SH-SY5Y (cell line): ENCODE measurements around the gene RNF113A.

Experiments used
- GATA2 ChIP-seq: IDR thresholded peaks from 2 replicates; pipeline ENCODE4 v1.6.1; 2011; ENCODE audit warnings: mild to moderate bottlenecking, low read depth, low read length
- GATA3 ChIP-seq: IDR thresholded peaks from 2 replicates; pipeline ENCODE4 v1.6.1; 2011; ENCODE audit warnings: low read depth, mild to moderate bottlenecking, low read length, moderate library complexity

RNF113A gene

GRCh38 chrX:119871599-119872395, at the start of gene RNF113A, which contains the start of gene NDUFA1:
Gene RNF113A (minus strand): TSS chrX:119871733. CDS start chrX:119871613, 120 bp downstream.
Gene NDUFA1 (plus strand): TSS chrX:119871832. CDS start chrX:119871912, 80 bp downstream.
- TF ChIP-seq GATA2 (no peak), GATA3 (no peak)

DNA sequence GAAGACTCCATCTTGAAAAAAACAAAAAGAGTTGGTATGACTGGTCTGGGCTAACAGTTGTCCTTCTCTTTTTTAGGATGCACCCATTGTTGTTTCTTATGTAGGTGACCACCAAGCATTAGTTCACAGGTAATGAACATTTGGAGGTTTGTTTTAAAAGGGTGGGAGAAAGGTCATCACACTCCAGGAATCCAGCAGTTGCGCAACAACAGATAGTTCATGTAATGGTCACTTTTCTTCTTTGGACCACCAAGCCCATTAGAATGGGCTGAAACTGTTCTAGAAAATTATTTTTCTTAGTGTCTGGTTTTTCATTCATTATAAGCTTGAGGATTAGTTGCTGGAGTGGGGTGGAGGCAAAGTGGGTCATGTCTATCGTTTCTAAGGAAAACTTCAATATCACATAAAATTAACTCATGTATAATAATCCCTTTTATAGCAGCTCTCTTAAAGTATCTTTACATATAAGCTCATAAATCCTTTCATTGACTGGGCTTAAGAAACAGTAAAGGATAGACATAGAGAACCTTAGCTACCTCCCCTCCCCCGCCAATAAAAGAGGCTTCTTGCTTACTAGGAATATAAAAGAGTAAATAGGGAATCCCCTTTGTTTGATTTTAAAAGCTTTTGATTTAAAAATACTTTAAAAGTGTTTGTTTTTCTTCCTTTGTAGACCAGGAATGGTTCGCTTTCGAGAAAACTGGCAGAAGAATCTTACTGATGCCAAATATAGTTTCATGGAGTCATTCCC, 48.5 kb upstream of the RNF113A start:
- no peak for TF ChIP-seq GATA2
- no peak for TF ChIP-seq GATA3

DNA sequence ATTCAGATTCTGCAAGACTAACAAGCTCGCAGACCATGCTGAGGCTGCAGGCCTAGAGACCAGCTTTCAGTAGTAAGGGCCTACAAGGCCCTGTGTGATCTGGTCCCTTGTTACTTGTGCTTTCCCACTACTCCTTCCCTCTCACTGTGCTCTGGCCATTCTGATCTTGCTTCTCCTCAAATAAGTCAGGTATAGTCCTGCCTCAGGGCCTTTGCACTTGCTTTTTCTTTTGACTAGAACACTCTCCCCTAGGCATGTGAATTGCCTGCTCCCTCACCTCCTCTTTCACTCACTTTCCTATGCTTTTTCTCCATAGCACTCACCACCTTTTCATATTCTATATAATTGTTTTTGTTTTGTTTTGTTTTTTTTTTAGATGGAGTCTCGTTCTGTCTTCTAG, 46.3 kb upstream of the RNF113A start:
- TF ChIP-seq GATA3 (no peak), GATA2 (no peak)

DNA sequence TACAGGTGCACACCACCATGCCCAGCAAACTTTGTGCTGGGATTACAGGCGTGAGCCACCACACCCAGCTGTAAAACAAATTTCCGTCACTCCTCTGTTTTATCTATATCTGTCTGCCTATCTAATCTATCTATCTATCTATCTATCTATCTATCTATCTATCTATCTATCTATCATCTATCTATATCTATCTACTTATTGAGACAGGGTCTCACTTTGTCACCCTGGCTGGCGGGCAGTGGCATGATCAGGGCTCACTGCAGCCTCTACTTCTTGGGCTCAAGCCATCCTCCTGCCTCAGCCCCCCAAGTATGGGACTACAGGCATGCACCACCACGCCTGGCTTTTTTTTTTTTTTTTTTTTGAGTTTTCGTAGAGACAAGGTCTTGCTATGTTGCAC, 44.8 kb upstream of the RNF113A start:
- no peak for TF ChIP-seq GATA2
- no peak for TF ChIP-seq GATA3

DNA sequence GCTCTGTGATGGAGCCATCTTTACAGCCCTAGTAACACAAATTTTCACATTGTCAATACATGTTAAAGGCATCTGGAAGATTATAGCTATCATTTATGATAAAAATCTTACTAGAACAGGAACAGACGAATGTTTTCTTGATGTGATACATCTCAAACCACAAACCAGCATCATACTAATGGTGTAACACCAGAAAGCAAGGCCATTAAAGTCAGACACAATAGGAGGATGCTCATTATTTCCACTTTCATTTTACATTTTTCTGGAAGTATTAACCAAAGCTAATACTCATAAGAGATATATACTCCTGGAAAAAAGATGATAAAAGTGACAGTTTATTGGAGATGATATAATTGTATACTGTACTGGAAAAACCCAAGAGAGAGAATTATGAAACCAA, 29.4 kb upstream of the RNF113A start:
- TF ChIP-seq GATA2 (no peak), GATA3 (no peak)

DNA sequence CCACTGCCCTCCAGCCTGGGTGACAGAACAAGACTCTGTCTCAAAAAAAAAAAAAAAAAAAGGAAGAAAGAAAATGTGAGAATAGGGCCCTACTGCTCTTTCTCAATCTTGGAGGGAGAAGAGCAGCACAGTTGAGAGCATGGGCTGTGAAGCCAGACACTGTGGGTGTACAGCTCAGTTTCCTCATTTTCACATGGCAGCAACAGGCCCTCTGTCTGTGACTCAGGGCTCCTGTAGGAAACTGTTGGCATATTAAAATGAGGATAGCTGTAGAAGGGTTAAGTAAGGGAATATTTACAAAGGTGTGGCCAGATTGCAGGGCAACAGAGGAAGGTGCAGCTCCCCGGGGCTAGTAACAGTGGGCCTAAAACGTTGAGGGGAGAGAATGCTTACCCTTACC, 27.6 kb upstream of the RNF113A start:
- no peak for TF ChIP-seq GATA2

GRCh38 chrX:119895843-119896326, 24.4 kb upstream of the RNF113A start, which contains the start of gene AKAP14:
Gene AKAP14 (plus strand): TSS chrX:119895893. CDS start chrX:119903224, 7,331 bp downstream.
- TF ChIP-seq GATA3 (no peak), GATA2 (no peak)

DNA sequence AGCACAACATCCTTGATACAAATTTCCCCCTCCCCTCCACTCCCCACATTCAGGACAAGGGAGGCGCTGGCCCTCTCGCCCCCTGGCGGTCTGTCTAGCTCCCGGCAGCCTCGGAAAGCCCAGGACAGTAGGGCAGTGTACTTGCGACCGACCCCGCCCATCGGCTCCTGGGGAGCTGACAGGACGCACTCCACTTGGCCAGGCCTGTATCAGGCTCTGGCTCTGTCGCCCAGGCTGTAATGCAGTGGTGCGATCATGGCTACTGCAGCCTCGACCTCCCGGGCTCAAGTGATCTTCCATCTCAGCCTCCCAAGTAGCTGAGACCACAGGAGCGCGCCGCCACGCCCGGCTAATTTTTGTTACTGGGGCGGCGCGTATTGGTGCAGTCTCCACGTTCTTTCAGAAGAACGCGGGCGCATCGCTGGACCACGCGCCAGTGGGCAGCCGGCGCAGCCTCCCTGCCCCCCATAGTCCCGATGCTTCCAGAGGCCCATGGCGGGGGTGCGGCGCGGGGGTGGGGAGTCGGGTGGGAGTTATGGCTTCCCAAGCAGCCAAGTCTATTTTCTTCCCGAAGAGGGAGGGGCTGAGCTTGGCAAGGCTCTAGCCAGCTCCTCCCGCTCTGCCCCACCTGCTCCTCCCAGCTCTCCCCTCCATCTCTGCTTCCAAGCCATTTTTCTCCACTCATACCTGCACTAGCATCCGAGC, 16.3 kb upstream of the RNF113A start:
- TF ChIP-seq GATA3 (no peak), GATA2 (no peak)

DNA sequence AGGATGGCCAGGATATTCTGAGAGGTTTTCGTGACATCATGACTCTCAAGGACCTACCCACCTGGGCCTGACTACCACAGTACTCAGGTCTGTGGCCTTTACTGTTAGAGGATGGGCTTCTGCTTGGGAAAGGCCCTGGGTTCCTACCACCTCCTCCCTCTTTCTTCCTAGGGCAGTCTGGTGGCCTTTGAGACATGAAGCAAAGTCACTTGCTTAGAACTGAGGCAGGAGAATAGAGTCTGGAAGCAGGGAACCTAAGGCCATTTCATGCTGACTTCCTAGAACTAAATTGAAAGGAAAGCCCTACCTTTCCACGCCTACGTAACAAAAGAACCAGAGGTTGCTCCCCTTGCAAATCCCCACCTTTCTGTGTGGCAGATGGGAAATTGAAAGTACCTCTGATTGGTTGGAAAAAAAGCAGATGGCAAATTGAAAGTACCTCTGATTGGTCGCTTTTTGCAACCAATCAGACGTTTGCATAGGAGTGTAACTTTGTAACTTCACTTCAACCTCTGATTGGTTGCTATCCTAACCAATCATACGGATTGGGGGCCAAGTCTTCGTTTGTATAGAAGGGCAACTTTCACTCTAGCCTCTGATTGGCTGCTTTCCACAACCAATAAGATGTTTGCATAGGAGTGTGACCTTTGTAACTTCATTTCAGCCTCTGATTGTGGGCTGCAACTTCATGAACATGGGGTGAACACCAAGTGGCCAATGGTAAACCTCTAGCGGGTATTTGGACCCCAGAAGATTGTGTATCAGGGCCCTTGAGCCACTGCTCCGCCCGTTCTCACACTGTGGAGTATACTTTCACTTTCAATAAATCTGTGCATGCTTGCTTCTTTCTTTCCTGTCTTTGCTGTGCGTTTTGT, 14.3 kb upstream of the RNF113A start:
- no peak for TF ChIP-seq GATA3
- no peak for TF ChIP-seq GATA2

- TF ChIP-seq GATA3 = no peak
- no peak for TF ChIP-seq GATA2
Measured at GRCh38 chrX:119880552-119881437, 9.3 kb upstream of the RNF113A start.

DNA sequence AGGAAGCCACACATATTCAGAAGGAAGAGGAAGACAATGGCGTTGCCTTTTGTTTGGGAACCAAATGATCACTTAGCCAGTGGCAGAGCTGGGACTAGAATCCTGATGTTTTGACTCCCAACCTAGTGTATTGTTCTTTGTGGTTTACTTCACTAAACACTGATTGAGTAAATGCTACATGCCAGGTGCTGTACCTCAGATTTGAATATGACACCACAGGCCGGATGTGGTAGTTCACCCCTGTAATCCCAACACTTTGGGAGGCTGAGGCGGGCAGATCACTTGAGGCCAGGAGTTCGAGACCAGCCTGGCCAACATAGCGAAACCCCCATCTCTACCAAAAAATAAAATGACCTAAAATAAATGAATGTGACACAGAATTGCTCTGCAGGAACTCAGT, 8.5 kb upstream of the RNF113A start:
- TF ChIP-seq GATA2 (no peak), GATA3 (no peak)

DNA sequence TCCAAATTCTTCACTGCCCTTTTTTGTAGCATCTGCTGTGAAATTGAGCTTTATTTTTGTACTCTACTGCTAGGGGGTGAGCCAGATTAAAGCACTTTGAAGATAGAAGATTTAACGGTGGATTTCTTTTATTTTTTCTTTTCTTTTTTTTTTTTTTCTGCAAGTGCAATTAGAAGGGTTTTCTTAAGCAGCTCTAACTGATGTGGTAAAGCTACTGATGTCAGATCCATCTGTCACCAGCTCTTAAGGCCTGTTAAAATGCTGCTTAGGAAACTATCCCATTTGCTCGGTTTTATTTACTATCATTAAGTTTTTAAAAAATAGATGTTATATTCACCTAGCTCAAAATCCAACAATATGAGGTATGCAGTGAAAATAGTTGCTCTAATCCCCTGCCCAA, 7.2 kb upstream of the RNF113A start:
- no peak for TF ChIP-seq GATA3
- TF ChIP-seq GATA2 = no peak
